ENCODE measurements around the gene TTC9. TPM values are rescaled to one million over a fixed set of nuclear protein-coding genes. Genes with fewer than 3 reads are reported as not detected.
A peak's percentile ranks its signal among the peaks of the same experiment; 100 is the strongest.

The TTC9 gene
- total RNA-seq, 3 donors from 2014 or later (not counting 1 experiment from before 2014, with no cell fraction given) = 2.4 to 5.6 (median 3.8) TPM

GRCh38 chr14:70645892-70646291 is 4.2 kb downstream of the TTC9 start:
- no peak for DNase-seq
- peaks cover 17% of the 10 kb centered on the region for H3K4me1 ChIP-seq (ENCODE audit: control insufficient read depth, insufficient read depth, low read length)
- intact Hi-C loops (cut with micrococcal nuclease) = no loop called here
- Mint-ChIP-seq H3K27me3 (ENCODE audit: low read depth in 2 of 2) (peaks cover under 1 to 4% of the 10 kb centered on the region in 2 donors), H3K27ac (peak overlapping the region in 1 of 2 donors; percentile 4), H3K36me3 (no peaks in the 10 kb centered on the region), H3K4me3 (no peak overlapping the region), H3K4me1 (peaks cover 5 to 45% of the 10 kb centered on the region in 2 donors), H3K9me3 (no peaks in the 10 kb centered on the region)
- H3K27me3 ChIP-seq (ENCODE audit: control insufficient read depth, insufficient read depth, low read length) = peaks cover 2% of the 10 kb centered on the region
- H3K9me3 ChIP-seq (ENCODE audit: control insufficient read depth, insufficient read depth, low read length) = no peaks in the 10 kb centered on the region
- TF ChIP-seq, protein P1, sequence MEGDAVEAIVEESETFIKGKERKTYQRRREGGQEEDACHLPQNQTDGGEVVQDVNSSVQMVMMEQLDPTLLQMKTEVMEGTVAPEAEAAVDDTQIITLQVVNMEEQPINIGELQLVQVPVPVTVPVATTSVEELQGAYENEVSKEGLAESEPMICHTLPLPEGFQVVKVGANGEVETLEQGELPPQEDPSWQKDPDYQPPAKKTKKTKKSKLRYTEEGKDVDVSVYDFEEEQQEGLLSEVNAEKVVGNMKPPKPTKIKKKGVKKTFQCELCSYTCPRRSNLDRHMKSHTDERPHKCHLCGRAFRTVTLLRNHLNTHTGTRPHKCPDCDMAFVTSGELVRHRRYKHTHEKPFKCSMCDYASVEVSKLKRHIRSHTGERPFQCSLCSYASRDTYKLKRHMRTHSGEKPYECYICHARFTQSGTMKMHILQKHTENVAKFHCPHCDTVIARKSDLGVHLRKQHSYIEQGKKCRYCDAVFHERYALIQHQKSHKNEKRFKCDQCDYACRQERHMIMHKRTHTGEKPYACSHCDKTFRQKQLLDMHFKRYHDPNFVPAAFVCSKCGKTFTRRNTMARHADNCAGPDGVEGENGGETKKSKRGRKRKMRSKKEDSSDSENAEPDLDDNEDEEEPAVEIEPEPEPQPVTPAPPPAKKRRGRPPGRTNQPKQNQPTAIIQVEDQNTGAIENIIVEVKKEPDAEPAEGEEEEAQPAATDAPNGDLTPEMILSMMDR (IDR thresholded peaks at IDR 0.05) = no peak
- no peak overlapping the region for H3K4me3 ChIP-seq (ENCODE audit: low read length)
- no peaks in the 10 kb centered on the region for H3K36me3 ChIP-seq (ENCODE audit: control insufficient read depth, insufficient read depth, low read length)
- WGBS (ENCODE audit: insufficient coverage) = 97% methylated on average over 6 of the region's 6 CpGs
- no peak for ATAC-seq
- no peak overlapping the region for H3K27ac ChIP-seq (ENCODE audit: low read length)

- Histone ChIP-seq H3K4me1 (ENCODE audit: control insufficient read depth, insufficient read depth, low read length) (peaks cover 12% of the 10 kb centered on the region), H3K27me3 (ENCODE audit: control insufficient read depth, insufficient read depth, low read length) (peaks cover 2% of the 10 kb centered on the region), H3K9me3 (ENCODE audit: control insufficient read depth, insufficient read depth, low read length) (no peaks in the 10 kb centered on the region), H3K27ac (ENCODE audit: low read length) (no peak overlapping the region), H3K36me3 (ENCODE audit: control insufficient read depth, insufficient read depth, low read length) (no peaks in the 10 kb centered on the region), H3K4me3 (ENCODE audit: low read length) (no peak overlapping the region)
- ATAC-seq (no peak), DNase-seq (peak in 1 of 2 donors; percentile 49)
- intact Hi-C loops (cut with micrococcal nuclease) = no loop called here
- Mint-ChIP-seq H3K4me1 (peaks cover 0 to 39% of the 10 kb centered on the region in 2 donors), H3K36me3 (no peaks in the 10 kb centered on the region), H3K4me3 (no peak overlapping the region), H3K27ac (no peak overlapping the region), H3K27me3 (ENCODE audit: low read depth in 2 of 2) (no peaks in the 10 kb centered on the region), H3K9me3 (no peaks in the 10 kb centered on the region)
- TF ChIP-seq, protein P1 (IDR thresholded peaks at IDR 0.05) = no peak
- 56% methylated on average over 2 of the region's 2 CpGs for WGBS (ENCODE audit: insufficient coverage)
These were observed 5.0 kb downstream of the TTC9 start for GRCh38 chr14:70646705-70647104.

DNA sequence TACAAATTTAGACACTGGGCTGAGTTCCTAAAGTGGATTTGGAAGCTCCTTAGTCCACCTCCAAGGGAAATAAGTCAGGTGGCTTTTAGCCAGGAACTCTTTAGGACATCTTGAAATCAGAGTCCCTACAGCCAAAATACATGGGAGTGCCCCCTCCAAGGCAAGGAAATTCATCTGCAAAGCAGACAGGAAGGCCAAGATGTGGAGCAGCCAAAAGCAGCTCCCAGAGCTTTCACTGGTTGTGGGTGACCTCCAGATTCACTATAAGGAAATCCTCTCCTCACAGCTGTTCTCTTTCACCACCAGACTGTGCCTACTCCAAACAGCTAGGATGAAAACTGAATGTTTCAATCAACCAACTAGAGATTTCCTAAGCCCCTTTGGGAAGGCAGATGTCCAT is 6.6 kb downstream of the TTC9 start:
- DNase-seq (no peak), ATAC-seq (no peak)
- H3K27ac Mint-ChIP-seq = no peak overlapping the region
- Histone ChIP-seq H3K36me3 (ENCODE audit: control insufficient read depth, insufficient read depth, low read length) (no peaks in the 10 kb centered on the region), H3K9me3 (ENCODE audit: control insufficient read depth, insufficient read depth, low read length) (no peaks in the 10 kb centered on the region), H3K27ac (ENCODE audit: low read length) (no peak overlapping the region), H3K27me3 (ENCODE audit: control insufficient read depth, insufficient read depth, low read length) (peaks cover 2% of the 10 kb centered on the region), H3K4me3 (ENCODE audit: low read length) (no peak overlapping the region), H3K4me1 (ENCODE audit: control insufficient read depth, insufficient read depth, low read length) (peaks cover 3% of the 10 kb centered on the region)
- intact Hi-C loops (cut with micrococcal nuclease) = no loop called here
- H3K27me3 Mint-ChIP-seq (ENCODE audit: low read depth in 2 of 2) = no peaks in the 10 kb centered on the region
- TF ChIP-seq, protein P1 (IDR thresholded peaks at IDR 0.05) = no peak
- H3K4me1 Mint-ChIP-seq = peaks cover 0 to 34% of the 10 kb centered on the region in 2 donors
- H3K4me3 Mint-ChIP-seq = no peak overlapping the region
- no peaks in the 10 kb centered on the region for H3K36me3 Mint-ChIP-seq
- H3K9me3 Mint-ChIP-seq = no peaks in the 10 kb centered on the region

GRCh38 chr14:70649803-70650202 is 8.1 kb downstream of the TTC9 start:
- Histone ChIP-seq H3K9me3 (ENCODE audit: control insufficient read depth, insufficient read depth, low read length) (no peaks in the 10 kb centered on the region), H3K4me3 (ENCODE audit: low read length) (no peak overlapping the region), H3K27ac (ENCODE audit: low read length) (no peak overlapping the region), H3K36me3 (ENCODE audit: control insufficient read depth, insufficient read depth, low read length) (no peaks in the 10 kb centered on the region), H3K27me3 (ENCODE audit: control insufficient read depth, insufficient read depth, low read length) (no peaks in the 10 kb centered on the region), H3K4me1 (ENCODE audit: control insufficient read depth, insufficient read depth, low read length) (peaks cover 10% of the 10 kb centered on the region)
- intact Hi-C loops (cut with micrococcal nuclease) = no loop called here
- no peak overlapping the region for H3K27ac Mint-ChIP-seq
- H3K9me3 Mint-ChIP-seq = no peaks in the 10 kb centered on the region
- no peak for ATAC-seq
- TF ChIP-seq, protein P1 (IDR thresholded peaks at IDR 0.05) = no peak
- 96% methylated on average over 3 of the region's 4 CpGs for WGBS (ENCODE audit: insufficient coverage)
- H3K4me1 Mint-ChIP-seq = peaks cover 0 to 22% of the 10 kb centered on the region in 2 donors
- DNase-seq = no peak
- H3K4me3 Mint-ChIP-seq = no peak overlapping the region
- no peaks in the 10 kb centered on the region for H3K36me3 Mint-ChIP-seq
- no peaks in the 10 kb centered on the region for H3K27me3 Mint-ChIP-seq (ENCODE audit: low read depth in 2 of 2)
